NCI-H1694 treated with DMSO at 0.1 percent for 48 hours (cell line): Measurements from ENCODE around the gene ZBTB20.
A peak's percentile ranks its signal among the peaks of the same experiment; 100 is the strongest.

Source experiments
- DNase-seq: peaks from one replicate; lab custom pipeline; 2025; lab: John Stamatoyannopoulos, UW

The ZBTB20 gene

DNA sequence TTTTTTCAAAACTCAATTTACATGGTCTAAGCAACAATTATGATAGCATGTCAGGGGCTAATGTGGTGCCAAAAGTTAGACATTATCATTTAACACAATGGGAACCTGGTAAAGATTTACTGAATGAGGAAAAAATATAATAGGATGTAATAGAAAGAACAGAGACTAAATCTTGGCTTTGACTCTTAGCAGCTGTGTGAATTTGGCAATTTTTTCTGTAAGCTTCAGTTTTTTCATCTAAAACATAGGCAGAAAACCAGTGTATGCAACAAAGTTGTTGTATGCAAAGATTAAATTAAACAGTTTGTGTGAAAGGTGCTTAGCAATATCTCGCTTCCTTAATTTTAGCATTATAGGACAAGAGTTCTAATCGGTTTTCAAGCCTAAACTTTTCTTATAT lies 57.6 kb downstream of the ZBTB20 start:
- DNase-seq, result no peak

DNA sequence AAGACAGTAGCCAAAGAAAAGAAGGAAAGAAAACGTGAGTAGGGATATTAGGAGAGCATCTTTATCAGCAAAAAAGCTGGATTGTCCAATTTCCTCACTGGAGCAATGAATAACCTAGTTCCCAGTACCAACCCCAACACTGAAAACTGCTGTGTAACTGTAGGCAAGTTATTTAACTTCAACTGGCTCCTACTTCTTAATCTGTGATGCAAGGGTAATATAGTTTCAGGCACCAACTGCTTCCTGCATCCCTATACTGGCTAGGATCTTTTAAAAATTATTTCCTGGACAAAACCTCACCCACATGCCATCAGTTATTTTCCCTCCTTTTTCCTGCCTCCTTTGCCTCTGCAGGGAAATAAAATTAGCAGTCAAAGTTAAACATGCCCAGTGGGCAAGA lies 59.6 kb downstream of the ZBTB20 start:
- no peak for DNase-seq

DNA sequence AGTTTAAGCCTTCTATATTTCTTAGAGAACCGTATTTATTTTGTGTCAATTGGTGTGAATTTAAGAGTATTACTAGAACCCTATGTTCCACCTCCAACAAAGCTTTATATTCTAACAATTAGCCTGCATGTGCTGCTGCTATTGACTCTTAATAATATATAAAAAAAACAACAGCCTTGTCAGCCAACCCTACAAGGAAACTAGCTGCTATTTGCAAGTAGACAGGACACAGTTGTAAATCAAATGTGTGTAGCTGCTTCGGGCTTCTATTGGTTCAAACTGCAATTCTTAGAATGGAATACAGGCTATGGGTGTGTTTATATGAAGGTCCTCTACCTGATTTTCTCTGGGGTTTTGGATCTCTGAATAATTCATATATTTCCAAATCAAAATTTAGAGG lies 60.7 kb downstream of the ZBTB20 start:
- no peak for DNase-seq

DNA sequence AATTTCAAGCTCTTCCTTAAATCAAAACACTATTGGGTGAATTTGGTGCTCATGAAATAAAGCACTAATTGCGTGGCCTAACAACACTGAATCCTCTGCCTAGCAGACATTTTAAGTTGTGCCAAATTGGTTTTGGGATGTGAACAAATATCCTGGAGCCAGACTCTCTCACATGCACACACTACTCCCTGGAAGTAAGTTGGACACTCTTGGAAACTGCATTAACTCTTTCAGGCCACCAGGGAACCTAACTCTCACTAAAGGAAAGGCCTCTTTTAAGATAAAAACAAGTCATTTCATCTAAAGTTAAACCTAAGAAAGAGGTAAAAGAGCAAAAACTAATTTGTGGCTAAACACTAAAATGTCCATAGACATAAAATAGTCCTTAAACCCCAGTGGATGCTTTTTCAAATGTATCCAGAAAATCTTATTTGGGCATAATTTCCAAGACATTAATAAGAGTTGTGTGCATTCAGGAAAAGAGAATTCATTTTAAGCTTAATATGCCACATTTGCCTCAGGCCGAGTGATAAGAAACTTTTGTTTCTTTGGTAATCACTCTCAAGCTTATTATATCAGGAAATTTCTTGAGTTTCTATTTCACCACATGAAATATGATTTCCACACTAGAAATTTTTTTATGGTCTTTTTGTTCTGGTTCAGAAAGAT lies 61.8 kb downstream of the ZBTB20 start:
- DNase-seq, result no peak

DNA sequence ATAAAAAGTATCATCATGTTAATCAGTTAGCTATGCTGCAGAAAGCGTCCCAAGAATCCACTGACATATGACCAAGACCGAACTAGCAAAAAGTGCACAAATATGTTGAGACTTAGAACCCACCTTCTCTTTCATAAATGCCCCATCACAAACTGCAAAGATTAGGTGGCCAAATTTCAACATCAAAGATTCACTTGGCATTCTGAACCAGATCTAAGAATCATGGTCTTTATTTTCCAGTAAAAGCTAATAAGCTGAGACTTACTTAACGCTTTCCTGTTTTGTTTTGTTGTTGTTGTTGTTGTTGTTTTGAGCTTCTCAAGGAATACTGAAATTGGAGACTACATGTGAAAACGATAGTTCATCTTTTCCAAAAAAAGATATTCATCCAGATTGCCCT lies 62.4 kb downstream of the ZBTB20 start:
- no peak for DNase-seq

DNA sequence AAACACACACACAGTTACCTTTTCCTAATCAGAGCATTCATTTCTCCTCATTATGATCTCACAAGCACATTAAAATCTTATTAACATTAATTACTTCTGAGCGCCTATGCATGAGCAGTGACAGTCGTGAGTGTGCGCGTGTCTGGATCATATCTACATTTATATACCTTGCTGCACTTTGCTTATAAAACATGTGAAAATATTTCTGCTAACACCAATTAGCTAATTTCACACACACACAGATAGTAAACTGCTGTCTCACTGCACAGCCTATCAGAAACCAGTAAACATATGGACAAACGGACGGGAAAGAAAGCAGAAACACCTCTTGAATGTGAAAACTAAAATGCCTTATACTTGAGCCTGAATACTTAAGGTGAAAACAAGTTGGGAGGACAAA lies 64.8 kb downstream of the ZBTB20 start:
- no peak for DNase-seq

DNA sequence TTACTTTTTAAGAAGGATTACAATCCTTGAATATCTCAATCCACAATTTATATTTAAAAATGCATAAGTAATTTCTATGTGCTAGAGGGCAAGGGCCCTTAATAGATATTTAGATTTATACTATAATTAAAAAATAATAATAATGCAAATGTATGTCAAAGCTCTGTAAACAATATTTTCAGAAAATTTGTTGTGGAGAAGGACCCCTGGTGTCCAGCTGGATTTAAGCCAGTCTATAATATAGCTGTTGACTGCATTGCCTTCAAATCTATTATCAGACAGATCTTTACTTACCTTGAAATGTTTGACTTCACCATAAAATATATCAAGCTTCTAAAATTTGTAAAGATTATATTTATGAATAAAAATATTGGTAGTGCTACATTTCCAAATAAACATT lies 65.6 kb downstream of the ZBTB20 start:
- DNase-seq, result peak; percentile 4

DNA sequence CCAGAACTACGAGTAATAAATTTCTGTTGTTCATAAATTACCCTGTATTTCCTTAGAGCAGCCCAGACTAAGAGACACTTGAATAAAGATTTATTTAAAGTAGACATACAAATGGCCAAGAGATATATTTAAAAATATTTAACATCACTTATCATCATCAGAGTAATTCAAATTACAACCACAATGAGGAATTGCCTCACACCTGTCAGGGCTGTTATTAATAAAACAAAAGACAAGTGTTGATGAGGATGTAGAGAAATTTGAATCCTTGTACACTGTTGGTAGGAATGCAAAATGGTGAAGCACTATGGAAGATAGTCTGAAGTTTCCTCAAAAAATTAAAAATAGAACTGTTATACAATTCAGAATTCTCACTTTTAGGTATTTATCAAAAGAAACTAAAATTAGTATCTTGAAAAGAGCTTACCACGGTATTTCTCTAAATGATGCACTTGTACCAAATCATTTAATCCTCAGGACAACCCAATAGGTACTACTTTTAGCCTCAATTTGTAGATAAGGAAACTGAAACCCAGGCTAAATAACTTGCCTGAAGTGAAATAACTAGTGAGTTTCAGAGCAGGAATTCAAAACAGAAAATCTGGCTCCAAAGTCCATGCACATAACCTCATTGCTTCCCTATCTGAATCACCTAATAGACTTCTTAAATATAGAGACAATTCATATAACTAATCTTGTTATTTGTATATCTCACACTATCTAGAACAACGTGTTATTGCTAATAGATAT lies 69.4 kb downstream of the ZBTB20 start:
- DNase-seq, result no peak

DNA sequence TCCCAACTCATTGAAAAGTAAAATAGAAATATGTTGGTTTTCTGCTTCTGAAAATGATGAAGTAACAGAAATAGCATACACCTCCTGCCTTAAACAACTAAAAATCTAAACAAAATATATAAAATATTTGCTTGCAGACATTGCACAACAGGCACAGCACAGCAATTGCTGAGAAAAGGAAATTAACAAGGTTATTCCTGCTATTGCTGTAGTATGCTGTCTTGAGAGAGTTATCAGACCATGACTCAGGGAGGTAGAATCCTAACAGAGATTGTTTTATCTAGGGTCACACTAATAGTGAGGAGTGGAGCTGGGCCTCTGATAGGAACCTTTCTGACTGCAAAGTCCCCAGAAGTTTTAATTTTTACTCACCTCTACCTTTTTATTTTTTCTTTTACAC lies 72.6 kb downstream of the ZBTB20 start:
- no peak for DNase-seq

DNA sequence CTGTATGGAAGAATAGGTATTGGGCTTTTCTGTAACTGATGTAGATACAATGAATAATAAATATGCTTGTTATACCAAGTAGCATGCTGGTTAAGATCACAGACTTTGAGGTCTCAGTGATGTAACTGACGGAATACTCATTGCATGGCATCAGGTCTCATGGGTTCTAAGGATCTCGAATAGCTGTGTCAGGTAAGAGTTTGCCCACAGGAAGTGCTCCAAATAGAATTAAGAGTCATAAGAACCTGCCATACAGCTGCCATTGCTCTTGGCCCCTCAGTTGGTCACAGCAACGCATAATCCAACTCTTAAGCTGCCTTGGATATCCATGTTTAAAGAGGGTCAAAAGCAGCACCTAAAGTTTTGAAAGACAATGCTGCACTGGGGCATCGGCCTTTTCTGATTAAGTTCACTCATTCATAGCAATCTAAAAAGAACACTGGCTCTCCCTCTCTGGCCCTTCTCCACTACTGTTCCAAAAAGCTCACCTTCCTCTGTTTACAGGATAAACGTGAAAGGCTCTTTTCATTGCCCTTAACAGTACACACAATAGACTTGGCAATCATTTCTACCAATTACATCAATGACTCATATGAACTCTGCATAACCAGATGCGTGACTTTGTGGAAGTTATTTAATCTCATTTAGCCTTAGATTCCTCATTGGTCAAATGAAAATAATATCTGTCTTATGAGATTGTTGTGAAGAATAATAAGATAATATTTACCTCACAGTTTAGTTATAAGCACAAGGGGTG lies 74.6 kb downstream of the ZBTB20 start:
- DNase-seq, result no peak

DNA sequence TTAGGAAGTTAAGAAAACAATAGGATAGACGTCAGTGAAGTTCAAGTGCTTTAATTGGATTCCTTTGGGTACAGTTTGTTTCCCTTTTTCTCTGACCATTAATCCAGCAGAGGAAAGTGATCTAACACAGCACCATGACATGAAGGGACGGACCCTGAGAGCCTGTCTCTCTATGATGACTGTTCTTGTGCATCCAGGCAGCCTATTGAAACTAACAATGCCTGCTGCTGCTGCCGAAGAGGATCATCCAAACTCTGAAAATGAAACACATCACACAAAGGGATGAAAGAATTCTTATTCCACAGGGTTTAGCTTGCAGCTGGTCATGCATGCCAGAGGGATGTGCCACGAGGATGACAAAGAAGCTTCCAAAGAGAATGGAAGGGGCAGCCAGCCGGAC lies 75.5 kb downstream of the ZBTB20 start:
- no peak for DNase-seq

DNA sequence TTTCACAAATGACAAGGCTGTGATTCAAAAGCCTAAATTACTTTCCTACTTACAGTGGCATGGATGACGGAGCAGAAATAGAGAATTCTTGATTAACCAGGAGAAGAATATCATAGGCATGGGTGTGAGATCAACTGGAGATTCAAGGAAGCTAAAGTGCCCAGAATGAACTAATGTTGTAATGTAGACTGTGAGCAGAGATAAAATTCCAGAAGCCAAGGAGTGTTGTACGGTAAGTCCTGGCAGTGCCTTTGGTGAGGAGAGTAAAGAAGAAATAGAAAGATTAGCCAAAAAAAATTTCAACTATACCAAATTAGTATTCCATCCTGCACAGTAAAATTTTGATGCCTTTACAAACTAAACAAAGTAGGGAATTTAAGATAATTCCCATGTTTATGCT lies 75.9 kb downstream of the ZBTB20 start:
- no peak for DNase-seq

DNA sequence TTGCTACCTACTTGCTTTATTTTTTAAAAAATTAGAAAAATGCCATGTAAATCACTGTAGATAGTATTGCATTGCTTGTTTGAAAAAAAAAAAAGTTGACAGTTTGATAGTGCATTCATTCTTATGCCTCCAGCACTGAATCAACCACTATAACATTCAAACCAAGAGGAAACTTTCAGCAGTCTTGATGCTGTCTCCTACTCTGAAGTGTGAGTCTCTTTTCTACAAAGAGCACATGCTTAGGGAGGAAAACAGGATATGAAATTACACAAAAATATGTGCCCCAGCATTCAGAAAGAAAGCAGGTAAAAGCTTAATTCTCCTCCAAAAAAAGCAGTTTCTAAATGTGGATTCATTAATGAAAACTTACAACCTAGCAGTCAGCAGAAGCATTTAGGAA lies 78.3 kb downstream of the ZBTB20 start:
- no peak for DNase-seq

DNA sequence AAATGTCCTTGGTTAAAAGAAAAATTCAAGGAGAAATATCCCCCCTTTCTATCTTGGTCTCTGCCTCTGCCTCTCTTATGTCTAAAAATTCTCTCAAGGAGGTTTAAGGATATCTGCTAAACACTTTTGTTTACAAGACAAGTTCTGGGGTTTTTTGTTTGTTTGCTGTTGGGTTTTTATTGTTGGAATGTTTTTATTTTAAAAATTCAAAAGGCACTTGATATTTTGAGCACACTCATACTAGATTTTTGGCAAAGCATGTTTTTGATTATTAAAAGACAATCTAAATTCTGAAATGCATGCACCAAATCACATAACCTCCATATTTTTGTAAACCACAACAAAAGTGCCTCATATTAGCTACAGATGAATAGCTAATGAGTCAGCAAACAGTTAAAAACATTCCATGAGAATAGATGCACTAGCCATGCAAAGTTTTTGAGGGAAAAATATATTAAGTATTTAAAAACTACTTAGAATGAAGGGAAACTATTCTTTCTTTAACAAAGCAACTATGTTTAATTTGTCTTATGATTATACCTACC lies 84.6 kb downstream of the ZBTB20 start:
- DNase-seq, result no peak

DNA sequence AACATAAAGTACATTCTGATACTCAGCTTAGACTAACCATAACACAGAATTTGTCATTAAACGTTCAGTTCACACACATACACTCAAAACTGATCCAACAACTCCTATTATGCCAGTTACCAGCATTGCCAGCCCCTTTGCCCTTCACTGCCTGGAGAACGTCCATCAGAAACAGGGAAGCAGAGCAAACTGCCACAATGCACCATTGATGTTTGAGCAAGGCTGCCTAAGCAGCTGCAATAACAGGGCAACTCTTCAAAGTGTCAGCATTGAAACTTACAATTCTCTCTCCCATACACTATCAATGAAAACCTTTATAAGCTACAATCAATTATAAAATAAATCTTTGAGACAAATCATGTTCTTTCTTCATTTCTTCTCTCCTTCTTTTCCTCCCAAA lies 85.1 kb downstream of the ZBTB20 start:
- DNase-seq, result no peak

DNA sequence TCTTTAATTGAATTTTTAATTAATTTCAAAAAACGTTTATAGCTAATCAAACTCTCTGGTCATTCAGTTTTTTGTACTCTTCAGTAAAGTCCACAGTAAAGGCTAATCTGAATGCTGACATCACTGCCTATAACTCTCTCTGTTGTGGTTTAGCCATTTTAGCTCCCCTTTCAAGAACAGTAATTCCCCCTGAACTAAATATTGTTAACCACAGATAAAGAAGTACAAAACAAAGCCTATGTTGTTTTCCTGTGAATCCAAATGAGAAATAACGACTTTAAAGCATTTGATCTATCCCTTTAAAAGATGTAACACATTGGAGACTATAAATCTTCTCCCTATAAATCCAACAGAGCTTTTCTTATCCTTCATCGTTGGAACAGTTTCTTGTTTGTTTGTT lies 94.2 kb downstream of the ZBTB20 start:
- DNase-seq, result no peak

DNA sequence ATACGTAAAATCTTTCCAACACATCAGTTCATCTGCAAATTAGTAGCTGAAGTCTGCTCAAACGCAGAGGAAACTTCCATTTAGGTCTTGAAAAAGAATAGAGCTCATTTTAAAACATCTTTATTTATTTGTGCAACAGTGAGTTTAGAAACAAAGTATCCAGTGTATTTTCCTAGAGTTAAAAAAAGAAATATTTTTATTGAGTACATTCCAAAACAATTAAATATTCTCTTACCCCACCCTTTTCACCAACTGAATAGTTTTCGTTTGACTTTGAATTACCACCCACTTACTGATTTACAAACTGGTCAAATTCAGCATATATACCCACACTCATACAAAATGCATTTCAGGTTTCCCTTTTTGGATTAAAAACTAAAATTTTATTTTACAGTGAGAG lies 104.7 kb downstream of the ZBTB20 start:
- no peak for DNase-seq

DNA sequence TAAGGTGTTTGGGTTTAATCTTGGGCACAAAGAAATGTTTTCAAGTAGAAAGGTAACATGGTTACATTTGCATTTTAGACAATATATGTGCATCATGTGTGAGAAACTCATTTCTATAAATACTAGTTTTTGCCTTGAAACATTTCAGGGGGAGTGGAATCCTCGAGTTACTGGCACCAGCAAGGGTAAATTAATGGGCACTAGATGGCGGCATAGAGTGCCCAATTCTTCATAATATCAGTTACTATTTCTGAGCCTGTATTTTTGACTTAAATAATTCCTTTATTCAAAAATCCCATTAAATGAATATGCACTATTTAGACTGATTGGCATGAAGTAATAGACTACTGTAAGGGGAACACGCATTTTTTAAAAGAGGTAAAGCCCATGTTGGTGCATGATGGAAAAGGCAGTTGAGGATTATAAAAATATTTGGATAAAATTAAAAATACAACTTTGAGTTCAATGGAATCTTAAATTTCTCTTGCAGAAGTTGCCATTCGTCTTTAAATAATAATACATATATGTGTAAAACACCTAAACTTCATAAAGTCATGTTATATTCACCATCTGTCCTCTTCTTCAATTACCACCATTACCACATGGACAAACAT lies 106.3 kb downstream of the ZBTB20 start:
- DNase-seq, result peak; percentile 17

DNA sequence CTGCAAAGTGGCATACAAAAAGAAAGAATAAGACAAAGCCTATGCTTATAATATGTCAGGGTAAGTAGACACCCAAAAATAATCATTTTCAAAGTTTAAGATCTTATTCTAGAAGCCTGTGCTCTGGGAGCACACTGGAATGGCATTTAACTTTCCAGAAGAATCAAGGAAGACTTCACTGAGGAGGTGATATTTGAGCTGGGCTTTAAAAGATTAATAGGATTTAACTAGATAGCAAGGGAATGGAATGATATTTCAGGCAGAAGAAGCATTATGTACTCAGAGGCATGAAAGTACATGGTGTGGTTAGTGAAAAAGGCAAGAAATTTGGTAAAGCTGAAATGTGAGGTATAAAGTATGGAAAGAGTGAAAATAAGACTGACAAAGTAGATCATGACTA lies 106.8 kb downstream of the ZBTB20 start:
- DNase-seq, result no peak

DNA sequence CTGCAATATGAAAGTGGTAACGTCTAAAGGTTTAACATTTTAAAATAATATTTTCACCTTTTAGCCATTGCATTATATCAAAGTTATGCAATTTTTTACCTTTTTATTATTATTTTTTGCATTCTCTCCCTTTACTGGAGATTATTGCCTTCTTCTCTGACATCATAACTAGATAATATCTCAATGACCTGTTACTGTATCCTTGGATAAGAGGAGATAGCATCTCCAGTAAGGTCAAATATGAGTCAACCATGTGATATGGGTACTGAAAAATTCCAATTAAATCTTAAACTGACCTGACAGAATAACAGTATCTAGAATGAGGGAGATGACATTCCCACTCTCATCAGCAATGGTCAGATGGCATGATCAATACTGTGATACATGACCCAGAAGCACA lies 108.3 kb downstream of the ZBTB20 start:
- DNase-seq, result no peak

DNA sequence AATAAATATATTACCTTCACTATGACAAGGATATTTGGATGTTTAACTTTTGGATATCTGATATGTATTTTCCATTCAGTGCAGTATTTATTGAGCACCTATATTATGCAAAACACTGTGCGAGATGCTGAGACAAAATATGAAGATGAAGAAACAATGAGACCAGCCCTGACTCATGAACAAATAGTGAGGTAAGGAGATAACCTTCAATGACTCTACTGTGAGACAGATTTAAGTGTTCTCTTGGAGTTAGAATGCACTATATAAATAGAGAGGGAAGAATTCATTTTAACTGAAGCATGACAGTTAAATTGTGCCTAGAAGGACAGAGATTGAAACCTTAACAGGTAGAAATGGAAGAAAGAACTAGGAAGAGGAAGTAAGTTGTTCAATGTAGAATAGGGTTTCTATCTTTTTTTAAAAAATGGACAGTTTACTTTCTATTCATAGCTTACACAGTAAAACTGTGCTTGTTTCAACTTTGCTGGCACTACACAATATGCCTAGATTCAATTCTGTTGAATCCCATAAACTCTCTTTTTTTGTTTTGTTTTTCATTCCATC lies 124.2 kb downstream of the ZBTB20 start:
- DNase-seq, result no peak

DNA sequence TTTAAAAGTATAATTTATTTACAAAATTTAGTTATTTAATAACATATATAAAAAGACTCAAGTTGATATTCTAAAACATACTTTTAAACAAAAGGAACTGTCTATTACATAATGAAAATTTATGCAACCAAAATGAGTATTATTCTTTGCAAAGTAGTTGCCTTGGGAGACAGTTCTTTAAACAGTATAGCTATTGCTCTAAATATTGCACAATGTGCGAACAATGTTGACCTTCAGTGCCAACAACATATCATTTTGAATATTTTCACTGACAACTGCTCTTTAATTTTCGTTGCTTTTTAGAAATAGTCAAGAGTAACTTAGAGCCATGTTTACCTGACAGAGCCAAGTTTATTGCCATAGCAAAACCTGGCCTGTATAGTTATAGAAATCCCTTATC lies 124.9 kb downstream of the ZBTB20 start:
- no peak for DNase-seq
